ENCODE results near the gene SLC6A6. TPM values are rescaled to one million over a fixed set of nuclear protein-coding genes. Genes with fewer than 3 reads are reported as not detected.

The SLC6A6 gene
- polyA plus RNA-seq, 12 donors, result 2.7 to 15.2 (median 4.2) TPM; not detected in 1

DNA sequence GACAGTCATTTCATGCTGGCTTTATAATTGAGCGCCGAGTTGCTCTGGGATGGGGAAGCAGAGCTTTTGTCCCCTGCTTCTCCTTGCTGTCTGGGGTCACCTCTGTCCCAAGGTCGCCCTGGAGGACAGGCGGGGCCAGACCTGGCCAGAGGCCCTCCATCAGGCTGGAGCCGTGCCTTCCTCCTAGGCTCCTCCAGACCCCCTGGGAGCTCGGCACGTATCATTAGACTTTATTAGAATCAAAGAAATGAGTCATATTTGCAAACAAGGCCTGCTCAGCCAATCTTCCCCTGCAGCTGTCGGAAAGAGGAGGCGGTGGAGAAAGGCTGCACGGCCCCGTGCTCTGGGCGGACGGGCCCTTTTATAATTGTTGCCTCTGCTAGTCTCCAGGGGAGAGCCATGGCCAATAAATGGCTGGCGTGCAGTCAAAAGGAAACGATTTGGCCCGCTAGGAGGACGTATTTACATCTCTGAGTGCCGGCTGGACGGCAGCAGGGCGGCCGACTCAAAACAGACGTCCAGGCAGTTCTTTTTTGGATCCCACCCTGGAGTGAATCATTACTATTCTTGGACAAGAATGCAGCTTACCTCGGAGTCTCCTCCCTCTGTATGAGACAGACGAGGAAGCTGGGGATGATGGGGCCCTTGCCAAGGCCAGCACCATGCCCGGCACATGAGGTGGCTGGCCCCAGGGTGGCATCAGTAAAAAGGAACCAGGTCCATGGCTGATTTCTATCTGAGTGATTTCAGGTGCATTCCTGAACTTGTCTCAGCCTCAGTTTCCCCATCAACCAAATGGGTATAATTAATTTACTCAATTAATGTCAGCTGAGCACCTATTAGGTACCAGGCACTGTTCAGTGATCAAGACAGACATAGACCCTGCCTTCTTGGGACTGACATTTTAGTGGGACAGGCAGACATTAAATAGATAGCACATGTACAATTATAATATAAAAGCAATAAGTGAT, 50.6 kb downstream of the SLC6A6 start:
- DNase-seq, result peak; percentile 98

DNA sequence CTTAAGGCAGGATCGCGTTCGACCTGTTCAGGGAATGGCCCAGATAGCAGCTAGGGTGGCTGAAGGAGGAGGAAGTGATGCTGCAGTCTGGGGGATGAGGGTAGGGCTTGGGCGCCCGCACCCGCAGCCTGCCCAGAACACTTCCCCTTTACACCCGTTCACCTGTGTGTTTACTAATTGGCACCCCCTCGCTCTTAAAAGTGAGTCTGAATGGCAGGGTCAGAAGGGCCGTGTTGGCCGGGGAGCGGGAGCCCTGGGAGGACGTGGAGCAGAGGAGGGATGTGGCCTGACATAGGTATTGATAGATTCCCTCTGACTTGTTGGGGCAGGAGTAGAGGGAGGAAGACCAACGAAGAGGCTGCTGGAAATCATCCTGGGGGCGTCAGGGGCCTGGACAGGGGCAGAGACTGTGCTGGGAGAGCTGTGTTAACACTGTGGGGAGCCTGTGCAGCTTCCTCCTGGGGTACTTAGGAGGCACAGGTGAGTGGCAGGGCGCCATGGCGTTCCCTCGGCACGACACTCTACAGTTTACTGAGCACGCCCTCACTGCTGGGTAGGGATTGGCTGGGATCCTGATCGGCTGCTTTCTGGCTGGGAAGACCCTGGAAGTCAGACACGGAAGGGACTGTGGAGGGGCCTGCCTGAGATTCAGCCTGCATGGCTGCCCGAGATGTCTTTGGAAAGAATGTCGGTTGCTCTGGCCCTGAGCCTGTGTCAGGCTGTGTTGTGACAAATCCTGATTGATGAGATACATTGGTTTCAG, 51.7 kb downstream of the SLC6A6 start:
- no peak for DNase-seq

DNA sequence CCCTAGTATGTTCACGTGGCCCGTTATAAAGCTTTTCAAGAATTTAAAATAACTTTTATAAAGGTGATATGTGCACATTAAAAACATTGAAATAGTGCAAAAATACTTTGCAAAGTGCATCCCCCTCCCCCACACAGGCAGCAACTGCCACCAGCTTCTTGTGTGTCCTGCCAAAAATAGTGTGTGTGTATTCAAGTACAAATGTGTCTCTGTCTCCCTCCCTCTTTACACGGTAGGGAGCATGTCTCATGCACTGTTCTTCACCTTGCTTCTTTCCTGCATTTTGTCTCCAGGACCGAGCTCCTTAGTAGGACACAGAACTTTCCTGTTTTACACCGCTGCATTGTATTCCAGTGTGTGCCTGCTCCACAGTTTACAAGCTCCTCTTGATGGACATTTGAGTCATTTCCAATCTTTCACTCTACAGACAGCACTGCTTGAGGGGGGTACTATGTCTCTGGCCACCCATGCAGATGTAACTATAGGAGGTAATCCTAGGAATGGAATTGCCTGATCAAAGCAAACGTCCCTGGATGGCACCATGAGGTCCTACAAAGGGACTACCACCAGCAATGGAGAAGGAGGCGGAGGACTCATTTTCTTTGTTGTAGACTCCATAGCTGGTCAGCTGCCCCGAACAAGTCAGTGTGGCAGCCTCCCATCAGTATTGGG, 52.4 kb downstream of the SLC6A6 start:
- no peak for DNase-seq

DNA sequence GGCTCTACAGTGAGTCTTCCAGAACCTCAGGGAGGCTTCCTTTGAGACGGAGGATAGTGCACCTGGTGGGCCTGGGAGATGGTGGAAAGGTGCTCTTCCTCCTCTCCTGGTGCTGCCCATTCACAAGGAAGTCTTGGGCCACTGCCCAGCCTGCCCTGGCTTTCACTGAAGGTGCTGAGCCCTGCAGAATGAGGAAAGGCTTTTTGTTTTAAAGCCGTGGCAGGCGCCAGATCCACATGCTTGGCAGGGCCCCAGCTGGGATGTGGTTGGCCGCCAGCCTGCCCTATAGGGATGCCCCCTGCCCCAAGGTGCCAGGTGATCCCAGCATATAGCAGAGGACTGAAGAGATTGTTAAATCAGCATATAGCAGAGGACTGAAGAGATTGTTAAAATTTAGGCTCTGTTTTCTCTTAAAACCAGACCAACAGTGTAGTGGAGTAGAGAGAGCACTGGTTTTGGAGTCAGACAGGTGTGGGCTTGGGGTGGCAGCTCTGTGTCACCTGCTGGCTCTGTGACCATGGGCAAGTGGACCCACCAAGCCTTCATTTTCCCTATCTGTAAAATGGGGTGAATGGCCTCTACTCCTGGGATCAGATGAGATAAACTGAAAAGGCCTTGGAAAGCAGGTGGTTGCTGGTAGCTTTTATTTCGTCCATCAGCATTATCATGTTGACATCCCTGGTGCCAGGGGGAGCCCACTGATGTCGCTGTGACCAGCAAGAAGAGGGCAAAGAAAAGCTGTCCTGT, 53.3 kb downstream of the SLC6A6 start:
- DNase-seq, result no peak

DNA sequence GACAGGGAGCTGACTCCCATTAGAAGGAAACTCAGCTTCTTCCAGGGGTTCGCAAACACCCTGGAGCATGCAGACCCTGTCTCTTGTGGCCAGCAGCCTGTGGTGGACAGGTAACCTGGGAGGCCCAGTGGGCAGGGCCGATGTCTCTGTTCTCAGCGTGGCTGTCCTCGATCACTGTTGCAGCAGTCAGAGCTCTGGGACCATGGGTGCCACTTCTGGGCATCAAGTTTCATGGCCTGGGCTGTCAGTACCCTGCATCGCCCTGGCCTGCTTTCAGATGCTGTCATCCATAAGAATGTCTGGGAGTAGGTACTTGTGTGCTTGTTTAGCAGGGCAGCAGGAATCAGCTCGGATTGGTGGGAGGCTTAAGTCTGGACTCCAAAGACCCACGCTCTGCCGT, 54.4 kb downstream of the SLC6A6 start:
- no peak for DNase-seq

DNA sequence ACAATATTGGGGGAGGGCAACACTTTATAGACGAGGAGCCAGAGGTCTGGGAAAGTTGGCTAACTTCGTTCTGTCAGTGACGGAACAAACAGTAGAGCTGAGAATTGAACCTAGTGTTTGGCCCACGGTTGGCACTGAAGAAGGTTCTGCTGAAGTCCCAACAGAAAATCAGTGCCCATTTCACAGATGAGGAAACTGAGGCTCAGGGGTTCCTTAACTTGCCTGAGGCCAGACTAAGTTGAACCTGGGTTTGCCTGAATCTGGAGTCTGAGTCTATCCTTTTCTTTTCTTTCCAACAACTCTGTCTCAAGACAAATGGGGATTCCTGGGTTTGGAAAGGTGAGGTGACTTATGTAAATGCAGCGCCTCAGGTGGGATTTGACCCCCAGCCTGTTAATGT, 55.1 kb downstream of the SLC6A6 start:
- DNase-seq, result no peak

DNA sequence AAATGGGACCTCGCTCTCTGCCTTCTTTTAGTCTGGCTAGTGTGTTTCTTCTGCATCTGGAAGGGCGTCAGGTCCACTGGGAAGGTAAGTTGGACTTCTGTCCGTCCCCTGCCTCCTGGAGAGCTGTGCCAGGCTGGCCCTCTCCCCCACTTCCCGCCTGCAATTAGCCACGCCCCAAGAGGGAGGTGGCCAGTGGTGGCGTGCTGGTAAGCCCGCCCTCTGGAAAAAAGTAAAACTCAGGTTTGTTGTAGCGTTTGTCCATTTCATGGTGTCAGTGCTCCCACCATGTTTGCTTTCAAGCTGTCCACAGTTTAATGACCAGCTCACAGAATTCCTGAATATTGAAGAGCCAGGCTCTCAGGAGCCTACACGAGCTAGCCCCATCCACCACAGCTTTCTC, 55.6 kb downstream of the SLC6A6 start:
- DNase-seq, result no peak

DNA sequence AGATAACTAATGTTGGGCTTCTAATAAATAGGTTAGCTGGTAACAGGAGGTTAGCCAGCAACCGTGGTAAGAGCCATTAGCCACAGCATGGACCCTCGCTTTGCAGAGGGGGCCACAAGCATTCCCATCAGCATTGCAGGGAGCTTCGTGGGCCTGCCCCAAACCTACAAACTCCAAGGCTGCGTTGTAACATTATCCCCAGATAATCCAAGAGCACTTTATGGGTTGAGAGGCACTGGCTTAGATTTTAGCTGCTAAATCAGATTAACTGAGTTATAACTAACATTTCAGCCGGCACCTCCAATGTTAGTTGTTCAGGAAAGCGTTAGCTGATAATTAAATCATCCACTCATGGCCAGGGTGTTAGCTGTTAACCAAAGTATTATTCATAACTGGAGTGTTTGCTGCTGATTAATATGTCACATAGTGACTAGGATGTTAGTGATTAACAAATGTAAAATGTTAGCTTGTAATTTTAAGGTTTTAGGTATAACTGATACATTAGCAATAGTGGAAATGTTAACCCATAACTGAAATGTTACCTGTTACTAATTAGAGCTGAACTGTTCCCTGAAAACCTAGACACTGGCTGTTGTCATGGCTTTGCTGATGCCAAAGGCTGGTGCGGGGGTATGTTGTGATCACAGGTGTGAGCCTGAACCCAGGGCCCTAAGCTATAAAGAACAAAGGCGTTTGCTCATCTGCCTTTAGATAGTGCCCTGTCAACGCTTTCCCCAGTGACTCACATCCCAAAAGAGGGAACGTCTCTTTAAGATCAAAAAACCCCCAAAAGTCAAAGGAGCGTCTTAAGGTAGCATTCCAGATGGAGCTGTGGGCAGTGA, 56.2 kb downstream of the SLC6A6 start:
- DNase-seq, result no peak

DNA sequence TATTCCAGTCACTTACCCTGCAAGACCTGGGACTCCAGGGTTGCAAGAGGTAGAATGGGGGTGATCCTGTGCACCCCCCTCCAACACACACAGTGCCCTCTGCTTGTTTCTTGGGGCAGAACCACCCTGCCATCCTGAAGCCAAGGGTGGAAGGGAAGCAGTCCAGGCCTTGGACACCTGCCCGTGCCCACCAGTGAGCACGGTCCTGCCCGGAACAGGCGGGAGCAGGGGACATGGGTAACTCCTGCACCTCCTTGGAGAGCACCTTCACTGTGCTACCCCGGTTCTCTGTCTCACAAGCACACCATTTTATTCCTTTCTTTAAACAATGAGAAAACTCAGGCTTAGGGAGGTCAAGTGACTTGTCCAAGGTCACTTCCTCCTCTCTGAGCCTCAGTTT, 57.0 kb downstream of the SLC6A6 start:
- DNase-seq, result no peak

DNA sequence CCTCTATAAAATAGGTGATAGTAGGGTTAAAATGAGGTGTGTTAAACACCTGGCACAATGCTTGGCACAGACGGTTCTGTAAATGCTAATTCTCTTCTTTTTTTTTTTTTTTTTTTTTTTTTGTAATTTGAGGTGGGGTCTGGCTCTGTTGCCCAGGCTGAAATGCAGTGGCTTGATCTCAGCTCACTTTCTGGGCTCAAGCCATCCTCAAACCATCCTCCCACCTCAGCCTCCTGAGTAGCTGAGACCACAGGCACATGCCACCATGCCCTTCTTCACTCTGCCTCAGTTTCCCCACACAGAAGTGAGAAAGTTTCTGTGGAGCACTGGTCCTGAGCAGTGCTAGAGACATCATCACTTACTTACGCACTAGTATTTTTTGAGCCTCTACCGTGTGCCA, 57.4 kb downstream of the SLC6A6 start:
- DNase-seq, result no peak

DNA sequence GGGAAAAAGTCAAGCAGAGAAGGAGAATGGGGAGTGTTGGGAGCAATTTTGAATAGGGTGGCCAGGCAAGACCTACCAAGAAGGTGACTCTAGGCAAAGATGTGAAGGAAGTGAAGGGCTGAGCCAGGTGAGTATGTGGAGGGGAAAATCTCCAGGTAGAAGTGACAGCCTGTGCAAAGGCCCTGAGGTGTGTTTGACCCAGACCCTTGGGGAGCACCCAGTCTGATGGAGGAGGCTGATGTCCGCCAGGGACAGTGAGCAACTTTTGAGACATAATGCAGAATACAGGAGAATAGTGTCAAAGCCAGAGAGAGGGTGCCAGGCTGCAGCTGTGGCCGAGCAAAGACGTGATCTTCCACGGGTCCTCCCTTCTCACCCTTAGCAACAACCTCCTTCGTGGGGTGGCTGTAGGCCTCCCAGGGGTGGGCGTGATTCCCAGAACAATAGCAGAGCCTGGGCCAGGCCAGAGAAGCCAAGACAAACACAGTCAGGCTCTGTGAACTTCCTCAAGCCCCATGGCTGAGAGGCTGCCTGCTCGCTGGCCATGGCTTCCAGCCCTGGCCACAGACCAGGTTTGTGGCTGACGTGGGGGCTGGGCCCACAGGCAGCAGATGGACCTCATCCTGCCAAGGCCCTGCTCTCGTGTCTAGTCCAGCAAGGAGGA, 58.1 kb downstream of the SLC6A6 start:
- DNase-seq, result no peak

DNA sequence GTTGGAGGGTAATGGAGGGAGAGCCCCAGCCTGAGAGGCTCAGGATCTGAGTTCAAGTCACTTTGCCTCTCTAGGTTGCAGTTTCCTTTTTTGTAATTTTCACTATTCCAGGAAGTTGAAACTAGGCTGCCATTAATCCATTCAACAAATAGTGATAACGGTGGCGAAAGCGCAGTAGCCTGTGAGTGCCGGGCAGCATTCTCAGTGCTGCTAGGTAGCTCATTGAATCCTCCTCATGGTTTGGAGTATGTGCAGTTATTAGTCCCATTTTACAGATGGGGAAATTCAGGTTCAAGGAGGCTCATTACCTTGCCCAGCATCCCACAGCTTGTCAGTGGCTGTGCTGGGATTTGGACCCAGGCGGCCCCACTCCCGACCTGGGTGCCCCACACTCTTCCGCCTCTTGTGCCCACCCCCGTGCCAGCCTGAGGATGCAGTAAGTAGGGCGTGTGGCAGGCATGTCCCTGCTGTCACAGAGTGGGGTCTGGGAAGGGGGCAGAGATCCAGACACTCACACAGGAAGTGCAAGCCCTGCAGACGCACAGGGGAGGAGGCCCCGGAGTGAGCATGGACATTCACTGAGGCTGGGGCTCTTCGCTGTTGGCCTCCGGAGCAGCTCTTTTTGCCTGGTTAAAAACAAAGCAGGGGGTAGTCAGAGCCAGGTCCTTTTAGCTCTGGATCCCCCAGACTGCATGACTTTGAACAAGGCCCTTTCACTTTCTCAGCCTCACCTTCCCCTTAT, 58.8 kb downstream of the SLC6A6 start:
- no peak for DNase-seq

DNA sequence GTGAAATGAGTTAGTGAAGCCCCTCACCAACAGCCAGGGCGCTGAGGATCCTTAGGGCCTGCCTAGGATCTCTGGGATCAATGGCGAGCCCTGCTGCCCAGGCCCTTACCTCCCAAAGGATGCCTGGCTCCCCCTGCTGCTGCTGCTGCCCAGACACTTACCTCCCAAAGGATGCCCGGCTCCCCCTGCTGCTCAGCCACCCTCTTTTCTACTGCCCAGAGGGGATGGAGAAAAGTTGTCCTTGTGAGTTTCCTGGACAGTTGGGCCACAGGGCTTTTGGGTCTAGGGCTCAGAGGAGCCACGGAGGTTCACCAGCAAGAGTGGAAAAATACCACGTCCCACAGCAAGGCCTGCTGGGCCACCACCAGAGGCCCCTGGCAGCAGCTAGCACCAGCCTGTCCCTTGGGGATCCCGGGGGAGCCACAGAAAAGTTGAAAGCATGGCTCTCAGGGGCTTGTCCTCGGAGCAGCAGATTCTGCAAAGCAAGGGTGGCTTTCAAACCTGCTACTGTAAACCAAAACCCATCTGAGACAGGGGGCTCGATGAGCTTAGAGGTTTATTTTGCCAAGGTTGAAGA, 59.4 kb downstream of the SLC6A6 start:
- no peak for DNase-seq

DNA sequence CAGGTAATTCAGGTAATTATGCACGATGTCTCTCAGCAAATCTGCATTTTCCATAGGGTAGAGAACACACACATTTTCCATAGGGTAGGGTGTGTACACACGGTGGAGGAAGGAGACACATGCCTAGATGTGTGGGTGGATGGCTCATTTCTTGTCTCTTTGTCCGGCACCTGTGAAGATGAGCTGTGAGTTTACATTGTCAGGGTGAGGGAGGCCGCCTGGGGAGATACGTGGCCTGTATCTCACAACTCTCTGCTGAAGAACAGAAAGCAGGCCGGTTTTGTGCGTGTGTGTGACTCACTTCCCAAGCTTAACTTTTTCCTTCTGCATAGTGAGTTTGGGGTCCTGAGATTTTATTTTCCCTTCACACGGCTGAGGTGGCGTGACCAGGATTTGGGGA, 60.3 kb downstream of the SLC6A6 start:
- DNase-seq, result no peak

DNA sequence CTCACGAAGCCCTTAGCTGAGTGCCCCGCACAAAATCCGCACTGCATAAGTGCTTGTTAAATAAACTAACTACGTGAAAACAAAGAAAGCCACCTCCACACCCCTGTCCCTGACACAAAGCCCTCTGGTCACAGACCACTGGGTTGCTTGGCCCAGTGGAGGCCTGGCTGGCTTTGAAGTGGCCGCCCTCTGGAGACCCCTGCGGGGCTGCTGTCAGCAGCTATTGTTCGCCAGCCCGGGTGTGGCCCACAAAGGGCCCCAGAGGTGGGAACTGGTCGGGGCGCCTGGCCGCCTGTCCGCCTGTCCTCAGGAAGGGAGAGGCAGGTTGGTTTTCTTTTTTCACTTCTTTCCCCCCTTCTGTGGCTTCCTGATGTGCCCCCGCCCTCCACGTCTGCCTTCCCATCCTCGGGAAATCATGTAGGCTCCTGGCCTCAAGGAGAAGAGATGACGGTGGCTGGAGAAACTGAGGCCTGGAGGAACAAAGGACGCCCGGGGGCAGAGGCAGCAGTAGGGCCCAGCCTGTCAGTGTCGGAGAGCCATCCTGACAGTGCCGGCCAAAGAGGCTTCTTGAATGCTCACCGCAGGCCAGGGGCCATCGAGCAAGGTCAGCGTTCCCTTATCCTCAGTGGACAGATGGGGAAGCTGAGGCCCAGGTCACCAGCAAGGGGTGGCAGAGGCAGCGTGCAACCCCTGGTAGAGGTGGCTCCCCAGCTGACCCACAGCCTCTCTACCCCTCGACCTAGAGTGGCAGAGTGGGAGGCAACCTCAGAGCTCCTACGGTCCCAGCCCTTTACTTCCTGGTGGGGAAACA, 61.1 kb downstream of the SLC6A6 start:
- no peak for DNase-seq

DNA sequence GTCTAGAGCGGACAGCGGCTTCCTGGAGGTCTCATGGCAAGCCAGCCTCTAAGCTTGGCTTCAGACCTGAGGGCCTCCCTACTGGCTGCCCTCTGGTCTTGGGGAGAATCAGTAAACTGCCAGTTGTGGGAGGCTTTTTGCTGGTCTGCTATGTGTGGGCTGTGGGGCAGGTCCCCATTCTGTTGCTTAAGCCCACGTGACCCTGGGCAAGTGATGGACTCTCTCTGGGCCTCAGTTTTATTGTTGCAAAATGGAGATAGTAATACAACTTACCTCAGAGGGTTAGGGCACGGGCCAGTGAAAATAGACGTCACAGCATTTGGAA, 61.7 kb downstream of the SLC6A6 start:
- no peak for DNase-seq

DNA sequence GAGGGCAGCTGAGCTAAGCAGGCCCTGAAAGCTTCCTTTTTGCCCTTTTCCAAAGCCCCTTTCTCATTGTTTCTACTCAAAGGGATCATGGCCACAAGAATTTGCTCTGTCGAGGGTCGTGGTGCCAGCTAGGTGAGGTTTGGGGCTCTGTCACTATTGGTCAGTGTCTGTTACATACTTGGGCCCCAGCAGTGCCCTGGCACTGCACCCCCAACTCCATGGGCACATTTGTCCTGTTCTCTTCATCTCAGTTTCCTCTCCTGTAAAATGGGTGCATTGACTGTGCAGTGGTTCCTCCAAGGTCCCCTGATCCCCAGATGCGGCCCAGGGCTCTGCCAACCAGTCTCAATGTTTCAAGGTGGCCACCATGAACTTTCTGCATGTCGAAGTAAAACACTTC, 62.1 kb downstream of the SLC6A6 start:
- no peak for DNase-seq

DNA sequence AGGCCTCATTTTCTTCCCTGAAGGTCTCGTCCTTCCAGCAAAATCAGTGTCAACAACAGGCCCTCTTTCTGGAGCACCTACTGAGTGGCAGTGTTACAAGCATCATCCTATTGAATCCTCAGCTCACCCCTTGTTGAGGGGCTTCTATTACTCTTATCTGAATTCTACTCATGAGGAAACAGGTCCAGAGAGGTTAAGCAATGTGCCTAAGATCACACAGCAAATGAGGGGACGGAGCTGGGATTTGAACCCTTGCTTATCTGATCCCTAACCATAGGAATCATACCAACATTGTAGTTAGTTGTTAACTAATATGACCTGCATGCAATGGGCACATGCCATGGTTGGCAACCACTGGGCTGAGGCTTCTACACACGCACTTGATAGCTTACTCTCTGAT, 63.0 kb downstream of the SLC6A6 start:
- no peak for DNase-seq

Data from muscle of arm (tissue), 12 donors.